Smooth muscle cell (in vitro differentiated cells): Measurements from ENCODE around the gene USP3. TPM values are rescaled to one million over a fixed set of nuclear protein-coding genes. Genes with fewer than 3 reads are reported as not detected.

Experiments
- DNase-seq: peaks from one replicate; lab custom pipeline; 2025; ENCODE audit not compliant: unreplicated experiment; lab: John Stamatoyannopoulos, UW
- H2AFZ ChIP-seq: fragments of 200-600 bp; sonication (generic); 2 replicates; pipeline ENCODE4 v1.6.0; 2016; ENCODE audit warnings: antibody characterized with exemption, low read depth, mild to moderate bottlenecking
- H3F3A ChIP-seq: fragments of 200-600 bp; sonication (generic); 2 replicates; pipeline ENCODE4 v1.6.0; 2017; ENCODE audit warnings: antibody characterized with exemption, low read depth
- H3K27ac ChIP-seq: fragments of 200-600 bp; sonication (generic); 2 replicates; pipeline ENCODE4 v1.5.1; 2016; ENCODE audit warnings: low read depth, mild to moderate bottlenecking
- H3K27me3 ChIP-seq: fragments of 200-600 bp; sonication (generic); 2 replicates; pipeline ENCODE4 v1.6.1; 2016; ENCODE audit warnings: low read depth, mild to moderate bottlenecking
- H3K36me3 ChIP-seq: fragments of 200-600 bp; sonication (generic); 2 replicates; pipeline ENCODE4 v1.5.1; 2016; ENCODE audit warnings: low read depth
- H3K4me1 ChIP-seq: fragments of 200-600 bp; sonication (generic); 2 replicates; pipeline ENCODE4 v1.5.1; 2016; ENCODE audit warnings: low read depth
- H3K4me2 ChIP-seq: fragments of 200-600 bp; sonication (generic); 2 replicates; pipeline ENCODE4 v1.6.0; 2016; ENCODE audit warnings: mild to moderate bottlenecking
- H3K4me3 ChIP-seq: fragments of 200-600 bp; sonication (generic); 2 replicates; pipeline ENCODE4 v1.5.1; 2016; ENCODE audit warnings: mild to moderate bottlenecking
- H3K79me2 ChIP-seq: fragments of 200-600 bp; sonication (generic); 2 replicates; pipeline ENCODE4 v1.6.0; 2016; ENCODE audit warnings: low read depth, mild to moderate bottlenecking
- H3K9ac ChIP-seq: fragments of 200-600 bp; sonication (generic); 2 replicates; pipeline ENCODE4 v1.6.0; 2016; ENCODE audit warnings: low read depth
- H3K9me3 ChIP-seq: fragments of 200-600 bp; sonication (generic); replicated peaks from 2 replicates; pipeline ENCODE4 v1.5.1; 2016; ENCODE audit warnings: low read depth
- H4K20me1 ChIP-seq: fragments of 200-600 bp; sonication (generic); 2 replicates; pipeline ENCODE4 v1.6.0; 2016; ENCODE audit warnings: low read depth
- WGBS: methylation state at CpG from one replicate; pipeline ENCODE4 v1.1.7; 2016; ENCODE audit warnings: low lambda C conversion rate; 5-methylcytosine and 5-hydroxymethylcytosine counted together
- polyA plus RNA-seq: library from polyadenylated mRNA; unstranded; fragments of >200 nt; fragmentation: Nextera tagmentation; extraction: Ambion mirVana; gene quantifications from 2 replicates; pipeline ENCODE4 v1.2.1, GENCODE V29; 2016
- total RNA-seq: library from RNA; depleted of rRNA; stranded (reverse); fragments of >200 nt; gene quantifications from 2 replicates; pipeline ENCODE4 v1.2.3, GENCODE V29; 2014
- TF ChIP-seq, protein P1 (sequence below): fragments of 200-600 bp; sonication (generic); IDR thresholded peaks from 2 replicates; pipeline ENCODE4 v1.5.1; 2017; ENCODE audit warnings: borderline replicate concordance, mild to moderate bottlenecking, antibody characterized with exemption; ENCODE audit not compliant: insufficient read depth, poor library complexity, severe bottlenecking

Gene USP3
- total and polyA plus RNA-seq, 2 experiments from 2014 or later = 17.1 to 26.2 TPM

DNA sequence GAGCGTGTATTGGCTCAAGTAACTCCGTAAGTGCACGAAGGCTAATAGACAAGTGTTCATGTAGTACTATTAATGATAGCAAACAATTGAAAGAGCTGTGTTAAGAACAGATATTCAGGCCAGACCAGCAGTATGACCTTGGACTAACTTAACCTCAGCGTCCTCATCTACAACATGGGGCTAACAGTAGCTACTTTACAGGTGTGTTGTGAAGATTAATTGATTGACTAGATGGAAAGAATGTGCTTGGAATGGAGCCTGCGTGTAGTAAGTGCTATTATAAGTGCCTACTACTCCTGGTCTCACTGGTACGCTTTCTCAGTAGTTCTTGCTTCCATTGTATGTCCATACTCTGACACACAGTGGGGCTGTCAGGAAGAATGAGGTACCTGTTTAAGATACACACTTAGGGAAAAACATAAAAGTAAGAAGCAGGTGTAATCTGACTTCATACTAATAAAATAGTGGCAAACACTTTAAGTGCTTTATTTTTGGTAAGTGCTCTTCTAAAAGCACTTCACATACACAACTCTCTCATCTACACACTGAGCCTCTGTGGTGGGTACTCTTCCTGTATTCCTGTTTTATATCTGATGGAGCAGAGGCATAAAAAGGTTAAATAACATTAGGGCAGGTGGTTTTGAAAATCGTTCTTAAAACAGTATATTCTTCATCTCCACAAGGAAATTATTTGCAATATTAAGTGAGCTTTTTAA is 68.5 kb downstream of the USP3 start:
- Histone ChIP-seq H3K9ac (no peak overlapping the region), H3K79me2 (no peaks in the 10 kb centered on the region), H3K36me3 (peaks cover 5% of the 10 kb centered on the region), H3K9me3 (no peaks in the 10 kb centered on the region), H3F3A (no peaks in the 10 kb centered on the region), H3K4me2 (peak overlapping the region; percentile 27), H2AFZ (no peak overlapping the region), H3K27me3 (no peaks in the 10 kb centered on the region), H3K27ac (no peak overlapping the region), H3K4me3 (no peak overlapping the region), H3K4me1 (no peaks in the 10 kb centered on the region), H4K20me1 (peaks cover 4% of the 10 kb centered on the region)
- 94% methylated on average over 7 of the region's 7 CpGs for WGBS
- no peak for DNase-seq
- TF ChIP-seq, protein P1, sequence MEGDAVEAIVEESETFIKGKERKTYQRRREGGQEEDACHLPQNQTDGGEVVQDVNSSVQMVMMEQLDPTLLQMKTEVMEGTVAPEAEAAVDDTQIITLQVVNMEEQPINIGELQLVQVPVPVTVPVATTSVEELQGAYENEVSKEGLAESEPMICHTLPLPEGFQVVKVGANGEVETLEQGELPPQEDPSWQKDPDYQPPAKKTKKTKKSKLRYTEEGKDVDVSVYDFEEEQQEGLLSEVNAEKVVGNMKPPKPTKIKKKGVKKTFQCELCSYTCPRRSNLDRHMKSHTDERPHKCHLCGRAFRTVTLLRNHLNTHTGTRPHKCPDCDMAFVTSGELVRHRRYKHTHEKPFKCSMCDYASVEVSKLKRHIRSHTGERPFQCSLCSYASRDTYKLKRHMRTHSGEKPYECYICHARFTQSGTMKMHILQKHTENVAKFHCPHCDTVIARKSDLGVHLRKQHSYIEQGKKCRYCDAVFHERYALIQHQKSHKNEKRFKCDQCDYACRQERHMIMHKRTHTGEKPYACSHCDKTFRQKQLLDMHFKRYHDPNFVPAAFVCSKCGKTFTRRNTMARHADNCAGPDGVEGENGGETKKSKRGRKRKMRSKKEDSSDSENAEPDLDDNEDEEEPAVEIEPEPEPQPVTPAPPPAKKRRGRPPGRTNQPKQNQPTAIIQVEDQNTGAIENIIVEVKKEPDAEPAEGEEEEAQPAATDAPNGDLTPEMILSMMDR = no peak

DNA sequence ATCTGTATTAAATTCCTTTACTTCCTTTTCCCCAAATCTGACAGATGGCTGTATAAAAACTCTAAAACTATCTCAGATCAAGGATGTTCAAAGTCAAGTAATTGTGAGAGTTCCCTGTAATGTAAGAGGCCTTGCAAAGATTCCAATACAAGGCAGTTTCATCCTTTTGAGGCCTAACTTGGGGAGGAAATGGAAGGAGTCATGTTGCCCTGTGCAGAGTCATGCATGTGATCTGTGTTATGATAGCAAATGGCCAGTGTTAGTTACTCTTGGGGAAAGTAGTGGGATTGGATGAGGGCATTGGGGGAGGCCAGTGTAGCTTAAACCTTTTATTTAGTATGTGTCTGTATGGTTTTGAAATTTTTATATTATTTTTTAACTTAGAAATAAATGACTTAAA is 69.1 kb downstream of the USP3 start:
- no peaks in the 10 kb centered on the region for H3K27me3 ChIP-seq
- no peak overlapping the region for H2AFZ ChIP-seq
- H3K9ac ChIP-seq = no peak overlapping the region
- H3K4me2 ChIP-seq = peak overlapping the region; percentile 27
- H4K20me1 ChIP-seq = peaks cover 3% of the 10 kb centered on the region
- TF ChIP-seq, protein P1 = no peak
- no peak for DNase-seq
- H3K36me3 ChIP-seq = peaks cover 5% of the 10 kb centered on the region
- no peaks in the 10 kb centered on the region for H3K79me2 ChIP-seq
- H3F3A ChIP-seq = no peaks in the 10 kb centered on the region
- no peak overlapping the region for H3K27ac ChIP-seq
- H3K9me3 ChIP-seq = no peaks in the 10 kb centered on the region
- H3K4me1 ChIP-seq = no peaks in the 10 kb centered on the region
- H3K4me3 ChIP-seq = no peak overlapping the region

DNA sequence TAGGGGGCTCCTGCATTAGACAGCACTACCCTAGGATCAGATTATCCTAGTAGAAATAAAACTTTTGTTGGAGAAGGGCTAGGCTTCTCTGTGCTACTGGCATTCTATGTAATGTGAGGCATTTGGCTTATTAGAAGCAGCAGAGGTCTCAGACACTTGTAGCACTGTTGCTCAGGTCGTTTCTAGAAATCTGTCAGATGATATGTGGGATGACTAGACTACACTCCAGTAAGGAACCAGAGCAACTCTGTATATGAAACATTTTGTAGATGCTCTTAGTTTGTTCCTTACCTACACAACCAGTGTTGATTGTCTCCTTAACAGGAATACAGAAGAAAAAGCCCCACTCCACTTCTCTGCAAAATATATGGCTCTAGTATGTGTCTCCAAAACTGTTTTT is 70.9 kb downstream of the USP3 start:
- H3K27me3 ChIP-seq = no peaks in the 10 kb centered on the region
- H3K4me1 ChIP-seq = no peaks in the 10 kb centered on the region
- H4K20me1 ChIP-seq = no peaks in the 10 kb centered on the region
- H3K79me2 ChIP-seq = no peaks in the 10 kb centered on the region
- H3K4me3 ChIP-seq = no peak overlapping the region
- H3K4me2 ChIP-seq = no peak overlapping the region
- WGBS = 79% methylated on average over 1 of the region's 1 CpG
- no peaks in the 10 kb centered on the region for H3K9me3 ChIP-seq
- no peak overlapping the region for H3K27ac ChIP-seq
- H2AFZ ChIP-seq = no peak overlapping the region
- H3F3A ChIP-seq = no peaks in the 10 kb centered on the region
- TF ChIP-seq, protein P1 = no peak
- peaks cover 5% of the 10 kb centered on the region for H3K36me3 ChIP-seq
- DNase-seq = no peak
- no peak overlapping the region for H3K9ac ChIP-seq

DNA sequence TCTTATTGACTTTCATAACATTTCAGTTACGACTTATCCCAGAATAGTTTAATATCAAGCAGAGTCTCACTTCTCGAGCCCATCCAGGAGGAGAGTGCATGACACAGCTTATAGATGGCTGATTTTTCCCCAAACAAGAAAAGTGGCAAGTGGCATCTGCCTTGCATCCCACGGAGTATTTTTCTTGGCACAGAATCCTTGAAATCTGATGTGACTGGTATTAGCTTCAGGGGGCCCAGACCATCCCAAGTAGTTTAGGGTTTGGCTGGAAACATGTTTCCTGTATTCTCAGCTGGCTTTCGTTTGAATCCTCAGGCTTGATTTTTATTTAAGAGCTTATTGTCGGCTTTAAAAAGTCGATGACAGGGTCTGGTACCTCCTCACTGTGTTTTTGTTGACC is 72.0 kb downstream of the USP3 start:
- no peak for DNase-seq
- Histone ChIP-seq H3K9me3 (no peaks in the 10 kb centered on the region), H3K36me3 (peaks cover 5% of the 10 kb centered on the region), H3K4me3 (no peak overlapping the region), H3K27ac (no peak overlapping the region), H3F3A (no peaks in the 10 kb centered on the region), H4K20me1 (no peaks in the 10 kb centered on the region), H2AFZ (no peak overlapping the region), H3K4me2 (no peak overlapping the region), H3K79me2 (no peaks in the 10 kb centered on the region), H3K4me1 (no peaks in the 10 kb centered on the region), H3K27me3 (no peaks in the 10 kb centered on the region), H3K9ac (no peak overlapping the region)
- TF ChIP-seq, protein P1 = no peak
- WGBS = 80% methylated on average over 6 of the region's 6 CpGs
